Measurements from ENCODE around the gene RAP2A.

RAP2A gene

DNA sequence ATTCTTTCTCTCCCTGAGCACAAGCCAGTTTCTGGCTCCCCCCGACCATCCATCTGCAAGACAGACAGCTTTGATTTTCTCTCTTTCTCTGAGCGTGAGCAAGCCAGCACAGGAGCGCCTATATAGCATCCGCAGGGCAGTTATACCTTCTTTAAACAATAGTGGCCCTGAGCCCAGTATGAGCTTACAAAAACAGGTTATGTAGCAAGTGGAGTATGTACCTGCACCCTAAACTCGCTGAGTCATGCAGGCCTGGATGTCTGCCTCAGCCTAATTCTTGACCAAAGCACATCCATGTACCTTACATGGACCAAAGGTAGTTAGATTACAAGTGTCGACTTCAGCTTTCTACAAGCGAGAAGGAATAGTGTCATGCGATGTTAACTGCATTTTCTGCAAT is 61.7 kb downstream of the RAP2A start:
- DNase-seq (ENCODE audit: low spot score), result no peak

DNA sequence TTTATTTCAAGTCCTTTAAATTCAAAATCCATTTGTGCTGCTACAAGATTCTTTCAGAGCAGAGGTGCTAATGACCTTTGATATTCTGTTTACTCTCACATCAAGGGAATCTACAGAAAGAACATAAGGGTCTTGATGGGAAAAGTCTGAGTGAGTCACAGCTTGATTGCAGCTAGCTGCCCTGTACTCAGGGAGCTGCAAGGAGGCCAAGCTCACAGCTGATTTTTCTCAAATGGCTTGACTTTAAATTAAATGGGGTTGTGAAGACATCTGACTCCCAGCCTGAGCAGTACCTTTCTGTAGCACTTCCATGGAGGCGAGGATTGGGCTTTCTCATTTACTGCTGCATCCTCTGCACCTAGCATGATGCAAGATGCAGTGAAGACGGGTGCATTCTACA is 62.5 kb downstream of the RAP2A start:
- no peak for DNase-seq (ENCODE audit: low spot score)

DNA sequence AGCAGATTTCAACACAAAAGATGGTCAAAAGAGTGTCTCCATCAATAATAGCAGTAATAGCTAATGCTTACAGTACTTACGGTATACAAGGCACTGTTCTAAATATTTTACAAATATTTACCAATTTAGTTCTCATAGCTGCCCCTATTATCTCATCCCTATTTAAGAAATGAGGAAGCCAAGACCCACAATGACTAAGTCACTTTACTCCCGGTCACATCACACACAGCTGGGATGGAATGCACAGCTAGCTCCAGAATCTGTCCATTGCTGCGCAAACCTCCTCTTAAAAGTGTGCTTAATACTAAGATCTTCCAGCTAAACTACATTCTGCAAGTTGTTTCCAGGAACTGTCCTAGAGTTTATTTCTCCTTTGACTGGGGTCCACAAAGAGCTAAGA is 63.4 kb downstream of the RAP2A start:
- no peak for DNase-seq (ENCODE audit: low spot score)

DNA sequence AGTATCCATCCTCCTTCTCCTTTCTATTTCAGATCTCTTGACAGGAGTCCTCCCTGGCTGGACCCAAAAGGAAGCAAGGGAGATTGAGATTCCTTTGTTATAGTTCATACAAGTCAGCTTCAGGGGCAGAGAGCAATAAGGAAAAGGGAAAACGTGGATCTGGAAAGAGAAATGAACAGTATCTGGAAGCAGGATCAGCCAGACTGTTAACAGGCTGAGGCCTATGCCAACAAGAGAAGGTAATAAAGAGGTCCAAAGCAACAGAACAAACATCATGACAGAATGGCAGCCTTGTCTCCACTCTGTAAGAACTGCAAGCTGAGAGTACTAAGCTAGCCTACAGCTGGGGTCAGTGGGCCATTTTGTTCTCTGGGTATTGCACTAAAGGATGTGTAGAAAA is 64.5 kb downstream of the RAP2A start:
- DNase-seq (ENCODE audit: low spot score), result no peak

DNA sequence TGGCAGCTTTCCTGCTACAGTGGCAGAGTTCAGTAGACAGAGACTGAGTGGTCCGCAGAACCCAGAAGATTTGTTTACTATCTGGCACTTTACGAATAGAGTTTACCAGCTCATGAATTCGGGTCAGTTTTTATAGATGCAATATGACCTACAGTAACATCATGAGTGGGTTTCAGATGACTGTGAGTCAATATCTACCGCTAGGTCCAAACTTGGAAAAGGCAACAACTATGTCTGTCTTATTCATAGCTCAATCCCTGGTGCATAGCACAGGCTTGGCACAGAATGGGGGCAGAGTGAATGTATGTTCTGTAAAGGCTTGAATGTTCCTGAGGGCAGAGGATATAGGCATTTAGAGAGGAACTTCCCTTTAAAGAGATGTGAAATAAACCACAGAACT is 65.2 kb downstream of the RAP2A start:
- no peak for DNase-seq (ENCODE audit: low spot score)

DNA sequence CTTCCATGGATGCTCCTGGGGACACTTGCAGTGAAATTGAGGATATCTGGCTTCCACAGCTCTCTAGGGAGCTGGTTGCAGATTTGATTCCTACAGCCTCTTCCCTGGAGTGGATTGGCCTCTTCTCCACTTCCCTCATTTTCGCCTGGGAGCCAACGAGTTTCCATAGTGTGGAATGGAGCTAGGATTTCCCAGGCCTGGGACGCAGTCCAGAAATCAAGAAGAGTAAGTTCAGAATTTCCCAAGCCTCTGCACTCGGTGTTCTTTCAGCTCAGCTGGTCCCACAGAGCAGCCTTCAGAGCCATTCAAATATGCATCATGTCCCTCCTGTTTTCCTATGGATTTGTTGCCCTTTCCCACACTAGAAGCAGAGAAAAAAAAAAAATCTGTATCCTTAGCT is 68.2 kb downstream of the RAP2A start:
- DNase-seq (ENCODE audit: low spot score), result no peak

DNA sequence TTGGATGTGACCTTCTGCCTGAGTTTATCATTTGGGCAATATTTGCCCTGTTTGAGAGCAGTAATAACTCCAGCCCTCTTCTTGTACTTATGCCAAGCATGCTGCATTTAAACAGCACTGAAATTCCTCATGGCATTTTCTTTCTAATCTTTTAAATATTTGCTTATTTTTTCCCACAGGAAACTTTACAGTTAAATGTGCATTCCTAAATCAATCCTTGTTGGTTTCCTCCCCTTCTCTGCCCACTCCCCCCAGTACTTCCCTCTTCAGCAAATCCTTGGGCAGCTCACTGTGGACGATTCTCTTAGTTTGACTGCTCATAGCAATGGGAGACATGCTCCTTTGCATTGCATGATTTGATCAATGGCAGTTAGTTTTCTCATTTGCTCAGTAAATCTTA is 68.7 kb downstream of the RAP2A start:
- DNase-seq (ENCODE audit: low spot score), result no peak

DNA sequence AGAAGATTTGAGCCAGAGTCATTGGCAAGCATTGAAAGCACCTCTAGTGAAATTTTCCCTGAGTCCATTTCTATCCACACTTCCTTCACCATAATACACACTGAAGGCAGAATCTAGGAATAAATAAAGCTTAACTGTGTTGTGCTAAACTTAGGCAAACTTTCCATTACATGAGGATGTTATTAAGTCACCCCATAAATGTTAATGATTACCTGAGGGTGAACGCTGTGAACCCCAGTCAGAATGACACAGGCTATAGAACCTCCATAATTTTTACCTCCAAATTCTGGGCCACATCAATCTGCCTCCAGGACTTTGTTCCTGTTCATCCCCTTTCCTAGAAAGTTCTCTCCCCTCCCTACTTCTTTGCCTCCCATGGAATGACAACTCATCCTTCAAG is 71.0 kb downstream of the RAP2A start:
- no peak for DNase-seq (ENCODE audit: low spot score)

DNA sequence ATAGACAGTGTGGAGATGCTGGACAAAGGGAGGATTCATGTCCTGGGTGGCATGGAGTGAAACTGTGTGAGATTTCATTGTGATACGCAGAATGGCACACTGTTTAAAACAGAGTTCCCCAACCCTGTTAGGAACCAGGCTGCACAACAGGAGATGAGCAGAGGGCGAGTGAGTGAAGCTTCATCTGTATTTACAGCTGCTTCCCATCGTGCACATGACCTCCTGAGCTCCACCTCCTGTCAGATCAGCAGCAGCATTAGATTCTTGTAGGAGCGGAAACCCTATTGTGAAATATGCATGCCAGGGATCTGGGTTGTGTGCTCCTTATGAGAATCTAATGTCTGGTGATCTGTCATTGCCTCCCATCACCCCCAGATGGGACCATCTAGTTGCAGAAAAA is 72.5 kb downstream of the RAP2A start:
- no peak for DNase-seq (ENCODE audit: low spot score)

DNA sequence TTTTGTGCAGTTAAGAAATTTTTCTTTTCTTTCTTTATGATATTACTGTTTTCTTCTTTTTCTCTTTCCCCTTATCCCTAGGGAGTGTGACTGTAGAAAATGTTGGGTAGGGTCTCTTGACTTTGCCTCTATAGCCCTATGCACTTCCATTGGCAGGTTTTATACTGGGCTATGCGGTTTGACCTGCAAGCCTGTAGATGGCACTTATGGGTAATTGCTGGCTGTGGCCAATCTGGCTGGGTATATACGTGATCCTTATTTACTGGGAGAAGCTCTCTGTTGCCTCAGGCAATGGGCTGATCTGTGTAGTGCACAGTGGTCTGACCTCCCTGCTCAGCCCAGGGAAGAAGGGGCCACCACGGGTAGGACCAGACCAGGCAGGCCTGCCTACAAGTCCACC is 78.8 kb downstream of the RAP2A start:
- DNase-seq (ENCODE audit: low spot score), result no peak

DNA sequence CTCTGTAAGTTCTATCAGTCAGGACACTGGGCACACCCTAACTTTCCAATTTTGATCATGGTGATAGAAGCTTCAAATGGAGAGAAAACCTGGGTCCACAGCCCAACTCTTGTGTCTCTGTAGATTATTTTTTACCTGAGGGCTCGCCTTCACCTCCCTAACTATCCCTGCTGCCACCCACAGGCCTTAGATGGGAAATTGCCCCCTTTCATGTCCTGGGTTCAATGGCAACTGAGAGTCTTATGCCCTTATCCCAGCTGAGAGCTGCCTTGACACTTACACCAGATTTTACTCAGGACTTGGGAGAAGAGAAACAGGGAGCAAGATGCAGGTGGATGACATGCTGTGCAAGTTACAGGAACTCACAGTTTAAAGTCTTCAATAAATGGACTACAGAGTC is 81.7 kb downstream of the RAP2A start:
- no peak for DNase-seq (ENCODE audit: low spot score)

DNA sequence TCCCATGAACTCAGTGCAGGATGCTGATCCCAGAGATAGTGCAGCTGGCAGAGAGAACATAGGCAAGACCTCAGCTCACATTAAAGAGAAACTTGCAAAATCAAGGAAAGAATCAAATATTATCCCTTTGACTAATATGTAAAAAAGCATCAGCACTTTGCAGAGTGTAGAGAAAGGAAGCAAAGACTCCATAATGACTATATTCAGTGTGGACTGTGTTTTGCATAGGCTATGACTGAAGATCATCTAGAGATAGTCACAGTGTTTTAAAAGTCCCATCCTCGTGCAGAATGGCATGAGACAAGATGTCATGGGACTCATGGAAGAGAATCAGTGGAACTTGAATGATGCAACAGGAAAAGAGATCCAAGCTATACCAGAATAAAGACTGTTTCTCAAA is 84.0 kb downstream of the RAP2A start:
- DNase-seq (ENCODE audit: low spot score), result no peak
